8988T (cell line): ENCODE data around the gene ZNF750.

ENCODE experiments used
- DNase-seq: peaks from one replicate; pipeline ENCODE4 v3.0.0; 2011

The ZNF750 gene

GRCh38 chr17:82832881-82833475 is 6.8 kb downstream of the ZNF750 start:
- DNase-seq: no peak

GRCh38 chr17:82832411-82832810 is 7.4 kb downstream of the ZNF750 start:
- no peak for DNase-seq

GRCh38 chr17:82831818-82832200 is 8.0 kb downstream of the ZNF750 start:
- DNase-seq: no peak

GRCh38 chr17:82831041-82831817 is 8.6 kb downstream of the ZNF750 start:
- DNase-seq: no peak

GRCh38 chr17:82830249-82830661 is 9.6 kb downstream of the ZNF750 start:
- DNase-seq: no peak

- DNase-seq: no peak
These were observed 10.8 kb downstream of the ZNF750 start for GRCh38 chr17:82828875-82829487.

GRCh38 chr17:82826956-82827355 is 12.9 kb downstream of the ZNF750 start:
- DNase-seq: no peak

- DNase-seq: no peak
These were observed 13.6 kb downstream of the ZNF750 start for GRCh38 chr17:82826211-82826610.

GRCh38 chr17:82825540-82826124 is 14.2 kb downstream of the ZNF750 start:
- no peak for DNase-seq

- peak; percentile 51 for DNase-seq
These were observed 16.8 kb downstream of the ZNF750 start for GRCh38 chr17:82823004-82823403.

GRCh38 chr17:82822281-82822680 is 17.5 kb downstream of the ZNF750 start:
- DNase-seq: no peak

GRCh38 chr17:82821554-82821953 is 18.3 kb downstream of the ZNF750 start:
- DNase-seq: no peak

- no peak for DNase-seq
These were observed 19.3 kb downstream of the ZNF750 start for GRCh38 chr17:82820278-82821251.

- DNase-seq: no peak
These were observed 21.9 kb downstream of the ZNF750 start for GRCh38 chr17:82817947-82818346.

GRCh38 chr17:82816358-82816757 is 23.5 kb downstream of the ZNF750 start:
- no peak for DNase-seq

GRCh38 chr17:82815790-82816305 is 24.0 kb downstream of the ZNF750 start:
- no peak for DNase-seq

GRCh38 chr17:82815354-82815753 is 24.5 kb downstream of the ZNF750 start:
- DNase-seq: no peak

- DNase-seq: no peak
These were observed 25.0 kb downstream of the ZNF750 start for GRCh38 chr17:82814834-82815233.

- DNase-seq: no peak
These were observed 26.3 kb downstream of the ZNF750 start for GRCh38 chr17:82813299-82814051.

GRCh38 chr17:82812601-82813000 is 27.2 kb downstream of the ZNF750 start:
- DNase-seq: no peak

GRCh38 chr17:82812058-82812457 is 27.8 kb downstream of the ZNF750 start:
- DNase-seq: no peak
